H1 (cell line): ENCODE measurements around the gene GAMT. TPM values are rescaled to one million over a fixed set of nuclear protein-coding genes. Genes with fewer than 3 reads are reported as not detected.
A peak's percentile ranks its signal among the peaks of the same experiment; 100 is the strongest.

Source experiments
- CTCF ChIA-PET: fragments of 300-600 bp; sonication (Branson Sonifier 250); formaldehyde crosslinking; loops from one replicate; lab custom pipeline; 2021; ENCODE audit not compliant: partially characterized antibody; lab: Charles Lee
- POLR2A ChIA-PET: fragments of 300-600 bp; sonication (Branson Sonifier 250); formaldehyde crosslinking; loops from one replicate; lab custom pipeline; 2021; ENCODE audit warnings: inconsistent platforms; ENCODE audit not compliant: partially characterized antibody; lab: Charles Lee
- DNase-seq, 2 experiments: peaks; one replicate each; pipeline versions ENCODE4 v3.0.0 to v3.0.0-alpha.2; 2010 to 2022; ENCODE audit warnings: low spot score in 2 of 2, low read depth in 1 of 2, mixed read lengths in 1 of 2
- FAIRE-seq: peaks from 2 replicates; lab custom pipeline; 2011; peaks lifted over from hg19 to GRCh38; lab: Jason Lieb, UNC
- H2AFZ ChIP-seq: 2 replicates; pipeline ENCODE4 v1.8.1; 2012; ENCODE audit warnings: low read length, inconsistent platforms
- H2AK5ac ChIP-seq: 2 replicates; pipeline ENCODE4 v1.6.1; 2013; ENCODE audit warnings: low read depth, low read length
- H2BK120ac ChIP-seq: replicated peaks from 2 replicates; pipeline ENCODE3; 2013; ENCODE audit warnings: low read depth, low read length, inconsistent platforms
- H2BK12ac ChIP-seq: 2 replicates; pipeline ENCODE4 v1.6.1; 2013; ENCODE audit warnings: low read depth, low read length
- H2BK15ac ChIP-seq: 2 replicates; pipeline ENCODE4 v1.6.1; 2013; ENCODE audit warnings: low read length
- H2BK20ac ChIP-seq: 2 replicates; pipeline ENCODE4 v1.6.1; 2013; ENCODE audit warnings: low read length
- H2BK5ac ChIP-seq: 2 replicates; pipeline ENCODE4 v1.6.1; 2013; ENCODE audit warnings: low read depth, low read length
- H3K14ac ChIP-seq: 2 replicates; pipeline ENCODE4 v1.6.1; 2013; ENCODE audit warnings: inconsistent platforms; ENCODE audit not compliant: insufficient read length
- H3K18ac ChIP-seq: 2 replicates; pipeline ENCODE4 v1.6.1; 2013; ENCODE audit warnings: low read length; ENCODE audit errors: extremely low read depth
- H3K23ac ChIP-seq: 2 replicates; pipeline ENCODE4 v1.6.1; 2013; ENCODE audit warnings: inconsistent platforms; ENCODE audit not compliant: insufficient read length
- H3K23me2 ChIP-seq: 2 replicates; pipeline ENCODE4 v1.6.1; 2013; ENCODE audit warnings: low read depth, low read length
- H3K27ac ChIP-seq: 2 replicates; pipeline ENCODE4 v1.6.1; 2011; ENCODE audit warnings: low read depth, low read length, inconsistent platforms
- H3K27me3 ChIP-seq, 4 experiments: replicated peaks in 1 of 4; 1 replicate in 1 of 4; 2 replicates in 3 of 4; pipeline versions ENCODE4 v1.6.1 to v1.8.1; 2011 to 2013; ENCODE audit warnings: low read length in 3 of 4, mild to moderate bottlenecking in 3 of 4, inconsistent platforms in 2 of 4, mixed read lengths in 2 of 4, moderate library complexity in 1 of 4; ENCODE audit not compliant: control insufficient read depth in 3 of 4, insufficient read depth in 3 of 4; ENCODE audit errors: extremely low read depth in 1 of 4
- H3K36me3 ChIP-seq, 4 experiments: 2 replicates each; pipeline versions ENCODE4 v1.6.1 to v1.8.1; 2011 to 2013; ENCODE audit warnings: mild to moderate bottlenecking in 4 of 4, low read length in 3 of 4, moderate library complexity in 2 of 4, control low read depth in 1 of 4, inconsistent platforms in 1 of 4; ENCODE audit not compliant: insufficient read depth in 4 of 4, control insufficient read depth in 2 of 4
- H3K4ac ChIP-seq: replicated peaks from 2 replicates; pipeline ENCODE3; 2013; ENCODE audit warnings: low read length, low read depth, mixed read lengths, inconsistent platforms; ENCODE audit not compliant: insufficient read length
- H3K4me1 ChIP-seq, 4 experiments: replicated peaks in 1 of 4; 1 replicate in 1 of 4; 2 replicates in 3 of 4; pipeline versions ENCODE4 v1.6.1 to v1.8.1; 2011 to 2013; ENCODE audit warnings: low read length in 3 of 4, inconsistent platforms in 2 of 4, mixed read lengths in 1 of 4; ENCODE audit not compliant: insufficient read depth in 4 of 4, control insufficient read depth in 3 of 4
- H3K4me2 ChIP-seq, 2 experiments: 2 replicates each; pipeline versions ENCODE4 v1.6.1 to v1.8.1; 2011 to 2013; ENCODE audit warnings: low read depth in 2 of 2, low read length in 2 of 2, control low read depth in 1 of 2, inconsistent platforms in 1 of 2, mild to moderate bottlenecking in 1 of 2; ENCODE audit not compliant: insufficient read depth in 1 of 2
- H3K4me3 ChIP-seq, 4 experiments: fragments of 200-600, 300-600 bp in 1 of 4; sonication (generic), shearing (Covaris generic), sonication (Bioruptor Twin) in 1 of 4; 2 replicates each; pipeline versions ENCODE4 v1.5.1 to v1.8.1; 2011 to 2016; ENCODE audit warnings: low read length in 4 of 4, low read depth in 3 of 4, control low read depth in 2 of 4, inconsistent platforms in 2 of 4, mild to moderate bottlenecking in 2 of 4, mixed read lengths in 1 of 4, moderate library complexity in 1 of 4; ENCODE audit not compliant: insufficient read depth in 2 of 4; ENCODE audit errors: extremely low read depth in 1 of 4
- H3K56ac ChIP-seq: replicated peaks from 2 replicates; pipeline ENCODE3; 2013; ENCODE audit warnings: low read depth, mild to moderate bottlenecking, mixed read lengths, low read length, inconsistent platforms; ENCODE audit not compliant: insufficient read length
- H3K79me1 ChIP-seq: 2 replicates; pipeline ENCODE4 v1.6.1; 2013; ENCODE audit warnings: low read depth, low read length, control low read depth
- H3K79me2 ChIP-seq, 2 experiments: 2 replicates each; pipeline versions ENCODE4 v1.6.1 to v1.8.1; 2012 to 2013; ENCODE audit warnings: low read length in 2 of 2, mild to moderate bottlenecking in 2 of 2, inconsistent platforms in 1 of 2; ENCODE audit not compliant: insufficient read depth in 2 of 2, control insufficient read depth in 1 of 2
- H3K9ac ChIP-seq, 4 experiments: replicated peaks in 1 of 4; 1 replicate in 1 of 4; 2 replicates in 3 of 4; pipeline versions ENCODE4 v1.6.1 to v1.8.1; 2011 to 2013; ENCODE audit warnings: low read depth in 3 of 4, low read length in 3 of 4, control low read depth in 2 of 4, mild to moderate bottlenecking in 2 of 4, moderate library complexity in 2 of 4, inconsistent platforms in 1 of 4; ENCODE audit errors: extremely low read depth in 1 of 4
- H3K9me3 ChIP-seq, 2 experiments: 2 replicates each; pipeline versions ENCODE4 v1.6.1 to v1.8.1; 2012 to 2013; ENCODE audit warnings: mild to moderate bottlenecking in 2 of 2, moderate library complexity in 2 of 2, control low read depth in 1 of 2, inconsistent platforms in 1 of 2, low read depth in 1 of 2, low read length in 1 of 2, mixed read lengths in 1 of 2; ENCODE audit not compliant: insufficient read depth in 2 of 2
- H4K20me1 ChIP-seq, 2 experiments: replicated peaks in 1 of 2; 2 replicates each; pipeline versions ENCODE3 to v1.8.1; 2011 to 2013; ENCODE audit warnings: inconsistent platforms in 2 of 2, low read length in 2 of 2, mild to moderate bottlenecking in 1 of 2; ENCODE audit not compliant: insufficient read depth in 2 of 2, control insufficient read depth in 1 of 2
- H4K5ac ChIP-seq: 2 replicates; pipeline ENCODE4 v1.6.1; 2013; ENCODE audit warnings: low read length, low read depth, mixed read lengths, inconsistent platforms; ENCODE audit not compliant: insufficient read length
- H4K8ac ChIP-seq: 2 replicates; pipeline ENCODE4 v1.8.0; 2013; ENCODE audit warnings: mild to moderate bottlenecking, moderate library complexity, low read length, inconsistent platforms; ENCODE audit not compliant: insufficient read depth; ENCODE audit errors: extremely low read depth
- H4K91ac ChIP-seq: replicated peaks from 2 replicates; pipeline ENCODE3; 2013; ENCODE audit warnings: low read length, mixed read lengths, inconsistent platforms; ENCODE audit not compliant: insufficient read length
- ASH2L ChIP-seq: fragments of 200-600, 300-600 bp; sonication (generic); IDR thresholded peaks from one replicate; pipeline ENCODE4 v1.7.1; 2017; ENCODE audit warnings: low read length
- GABPA ChIP-seq: IDR thresholded peaks from 2 replicates; pipeline ENCODE4 v1.6.1; 2011; ENCODE audit warnings: mild to moderate bottlenecking, low read length, moderate library complexity, borderline replicate concordance; ENCODE audit not compliant: insufficient read depth
- KDM4A ChIP-seq: IDR thresholded peaks from one replicate; pipeline ENCODE4 v1.7.1; 2012; ENCODE audit warnings: low read depth, mild to moderate bottlenecking, moderate library complexity, low read length, inconsistent platforms; ENCODE audit not compliant: severe bottlenecking
- KDM5A ChIP-seq: fragments of 200-600 bp; IDR thresholded peaks from 2 replicates; pipeline ENCODE4 v1.7.1; 2012; ENCODE audit warnings: mild to moderate bottlenecking, low read length, inconsistent platforms, mixed read lengths
- POLR2AphosphoS5 ChIP-seq: IDR thresholded peaks from 2 replicates; pipeline ENCODE4 v1.6.1; 2011; ENCODE audit warnings: low read depth, low read length
- POU5F1 ChIP-seq: IDR thresholded peaks from 2 replicates; pipeline ENCODE4 v1.6.1; 2011; ENCODE audit warnings: low read depth, mild to moderate bottlenecking, low read length, moderate library complexity
- RFX5 ChIP-seq: IDR thresholded peaks from 2 replicates; pipeline ENCODE4 v1.6.1; 2011; ENCODE audit warnings: low read depth, low read length, improper control_type of control experiment, borderline replicate concordance
- SIX5 ChIP-seq: IDR thresholded peaks from 2 replicates; pipeline ENCODE4 v1.6.1; 2011; ENCODE audit warnings: mild to moderate bottlenecking, low read depth, low read length
- SP1 ChIP-seq: IDR thresholded peaks from 2 replicates; pipeline ENCODE4 v1.6.1; 2011; ENCODE audit warnings: low read depth, low read length
- TCF12 ChIP-seq: IDR thresholded peaks from 2 replicates; pipeline ENCODE4 v1.6.1; 2011; ENCODE audit warnings: low read depth, mild to moderate bottlenecking, low read length
- WGBS, 2 experiments: shearing (Covaris generic) in 1 of 2; methylation state at CpG; one replicate each; pipeline versions ENCODE4 v1.1.6 to v1.1.7; 2013 to 2015; ENCODE audit warnings: low lambda C conversion rate in 2 of 2, mixed read lengths in 2 of 2, inconsistent platforms in 1 of 2, low coverage in 1 of 2, missing lambda C conversion rate in 1 of 2; ENCODE audit not compliant: insufficient replicate concordance in 2 of 2, insufficient coverage in 1 of 2, insufficient read length in 1 of 2; ENCODE audit errors: extremely low coverage in 1 of 2, missing lambda C conversion rate in 1 of 2; 5-methylcytosine and 5-hydroxymethylcytosine counted together
- polyA plus RNA-seq, 7 experiments: library from polyadenylated mRNA; depleted of rRNA in 3 of 7; stranded (reverse) in 5 of 7; unstranded in 2 of 7; fragments of >200 nt in 5 of 7; fragments of 200-250 nt in 2 of 7; gene quantifications; 1 replicate in 5 of 7; 2 replicates in 1 of 7; 4 replicates in 1 of 7; pipeline versions ENCODE4 v1.2.1 to v1.2.3, GENCODE V29; 2011 to 2013; ENCODE audit warnings: missing spikeins in 2 of 7, mixed read lengths in 2 of 7
- total RNA-seq: library from RNA; stranded (reverse); fragmentation: NEBNext Ultra II Directional; extraction: Animal tissue kit (Norgen Biotek cat#: 25700); gene quantifications from 2 replicates; pipeline ENCODE4 v1.2.1, GENCODE V29; 2021
- TF ChIP-seq, protein P1 (sequence below): IDR thresholded peaks from 2 replicates; pipeline ENCODE4 v1.6.1; 2011; ENCODE audit warnings: low read length, improper control_type of control experiment

Gene GAMT
- total and polyA plus RNA-seq, 2 of the 8 experiments (the other 6 are each of a cell fraction or from before 2014, with no cell fraction given): 17.2 to 35.6 TPM

DNA sequence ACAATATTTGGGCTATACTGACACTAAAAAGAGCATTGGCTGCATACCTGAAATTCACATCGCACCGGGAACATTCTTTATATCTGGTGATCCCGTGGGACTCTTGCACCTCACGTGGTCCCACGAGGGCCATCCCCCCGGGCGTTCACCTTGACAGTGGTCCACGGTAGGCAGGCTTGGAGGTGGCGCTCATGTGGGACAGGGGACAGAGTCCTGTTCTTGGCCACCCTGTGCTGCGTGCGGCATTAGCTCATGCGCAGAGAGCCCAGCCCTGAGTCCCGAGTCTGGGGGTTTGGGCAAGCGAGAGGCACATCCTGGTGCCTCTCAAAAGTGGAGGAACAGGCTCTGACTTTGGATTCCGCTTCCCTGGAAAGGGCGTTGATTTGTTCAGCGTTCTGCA is 7.5 kb downstream of the GAMT start:
- Histone ChIP-seq H4K91ac (no peak overlapping the region), H2BK12ac (no peak overlapping the region), H2BK20ac (no peak overlapping the region), H3K27ac (no peak overlapping the region), H3K9me3 (no peaks in the 10 kb centered on the region; a peak in 1 of 4 replicates), H3K18ac (no peak overlapping the region), H2BK120ac (no peak overlapping the region), H4K20me1 (peaks cover 2 to 10% of the 10 kb centered on the region in 2 experiments), H3K79me2 (no peaks in the 10 kb centered on the region; a peak in 1 of 4 replicates), H3K14ac (no peak overlapping the region), H3K4me1 (peaks cover 0 to 7% (median 0%) of the 10 kb centered on the region in 4 experiments; a peak in 2 of 7 replicates), H3K27me3 (no peaks in the 10 kb centered on the region), H4K5ac (no peak overlapping the region), H3K4me2 (no peak overlapping the region), H2BK15ac (no peak overlapping the region), H2AFZ (no peak overlapping the region), H3K23me2 (no peaks in the 10 kb centered on the region), H3K4ac (no peak overlapping the region), H2BK5ac (peak overlapping the region; percentile 35; the same call in 1 of the 2 replicates), H3K9ac (no peak overlapping the region), H2AK5ac (no peak overlapping the region), H3K36me3 (peaks cover 0 to 16% (median 11%) of the 10 kb centered on the region in 4 experiments; a peak in 6 of 8 replicates), H3K23ac (no peak overlapping the region), H3K79me1 (0 out of 2 replicates have a peak, but pooled peaks cover 5% of the 10 kb centered on the region), H4K8ac (no peak overlapping the region), H3K56ac (no peak overlapping the region), H3K4me3 (no peak overlapping the region)
- no peak for DNase-seq
- no peak for FAIRE-seq
- ChIA-PET CTCF (no interaction called here), POLR2A (interaction anchor here (0.7 to 1.9 kb wide), 11 partner anchors 8 to 125 kb away, joined by 3 to 7 read pairs (median 4); partner anchors contain the start of gene CIRBP)
- 94% methylated on average over 17 of the region's 17 CpGs; no CpG with 5 or more reads in 1 of the 2 experiments for WGBS, 2 experiments
- TF ChIP-seq RFX5: no peak
- TF ChIP-seq SIX5: no peak
- no peak for TF ChIP-seq KDM5A
- TF ChIP-seq KDM4A: no peak
- no peak for TF ChIP-seq ASH2L
- TF ChIP-seq POLR2AphosphoS5: no peak
- no peak for TF ChIP-seq POU5F1
- no peak for TF ChIP-seq TCF12
- TF ChIP-seq SP1: no peak
- TF ChIP-seq, protein P1, sequence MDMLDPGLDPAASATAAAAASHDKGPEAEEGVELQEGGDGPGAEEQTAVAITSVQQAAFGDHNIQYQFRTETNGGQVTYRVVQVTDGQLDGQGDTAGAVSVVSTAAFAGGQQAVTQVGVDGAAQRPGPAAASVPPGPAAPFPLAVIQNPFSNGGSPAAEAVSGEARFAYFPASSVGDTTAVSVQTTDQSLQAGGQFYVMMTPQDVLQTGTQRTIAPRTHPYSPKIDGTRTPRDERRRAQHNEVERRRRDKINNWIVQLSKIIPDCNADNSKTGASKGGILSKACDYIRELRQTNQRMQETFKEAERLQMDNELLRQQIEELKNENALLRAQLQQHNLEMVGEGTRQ: no peak
- TF ChIP-seq GABPA: no peak
